K562 treated with DMSO at 1 percent for 48 hours (cell line): ENCODE measurements around the gene ZNF280D. TPM values are rescaled to one million over a fixed set of nuclear protein-coding genes. Genes with fewer than 3 reads are reported as not detected.

Source experiments
- total RNA-seq: library from RNA; unstranded; fragments of 300-600 nt; gene quantifications from 2 replicates; pipeline ENCODE4 v1.2.3, GENCODE V29; 2022; ENCODE audit warnings: low replicate concordance; ENCODE audit errors: extremely low read depth

Gene ZNF280D
- not detected in 2 replicates for total RNA-seq

GRCh38 chr15:56733136-56734012, at the start of gene ZNF280D:
Gene ZNF280D, minus strand, starts transcription at chr15:56733509. Its CDS starts 26,400 bp downstream, at chr15:56707109.

Other genes starting within 250 kb of the ZNF280D start
- gene TCF12, start 185.1 kb upstream of the ZNF280D start, total RNA-seq: not detected in 2 replicates